ENCODE results near the gene IGSF23. TPM values are rescaled to one million over a fixed set of nuclear protein-coding genes. Genes with fewer than 3 reads are reported as not detected.

IGSF23 gene
- total RNA-seq, 6 experiments from 2014 or later = 4.4 to 15.2 (median 9.0) TPM

DNA sequence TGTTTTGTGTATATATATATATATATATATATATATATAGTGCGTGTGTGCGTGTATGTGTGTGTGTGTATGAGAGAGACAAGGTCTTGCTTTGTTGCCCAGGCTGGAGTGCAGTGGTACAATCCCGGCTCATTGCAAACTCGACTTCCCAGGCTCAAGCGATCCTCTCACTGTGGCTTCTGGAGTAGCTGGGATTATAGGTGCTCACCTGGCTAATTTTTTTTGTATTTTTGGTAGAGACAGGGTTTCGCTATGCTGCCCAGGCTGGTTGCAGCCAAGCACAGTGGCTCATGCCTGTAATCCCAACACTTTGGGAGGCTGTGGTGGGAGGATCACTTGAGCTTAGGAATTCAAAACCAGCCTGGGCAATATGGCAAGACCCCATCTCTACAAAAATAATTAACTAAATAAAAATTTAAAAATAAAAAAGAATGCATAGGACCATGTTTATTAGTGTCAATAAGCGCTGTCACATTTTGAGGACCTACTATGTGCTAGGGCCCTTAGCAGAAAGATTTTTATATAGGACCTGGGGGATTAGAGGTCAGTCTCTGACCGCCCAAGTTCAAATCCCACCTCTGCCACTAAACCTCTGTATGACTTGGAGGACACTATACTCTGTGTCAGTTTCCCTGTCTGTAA, 32.2 kb downstream of the IGSF23 start:
- intact Hi-C loops (cut with DNase I) = no loop called here
- Histone ChIP-seq H3K27ac (peak overlapping the region in 2 of 3 donors; percentile 27 to 40), H3K4me1 (peaks cover 0 to 49% (median 20%) of the 10 kb centered on the region in 4 donors), H3K4me3 (peak overlapping the region in 2 of 3 donors; percentile 16 to 45), H3K9me3 (no peaks in the 10 kb centered on the region), H3K27me3 (no peaks in the 10 kb centered on the region), H3K36me3 (peaks cover 4 to 30% (median 13%) of the 10 kb centered on the region in 4 donors)
- no peak for ATAC-seq
- WGBS (ENCODE audit: insufficient coverage, low coverage, low lambda C conversion rate, missing lambda C conversion rate) = 48% methylated on average over 8 of the region's 8 CpGs
- peak in 2 of 3 donors; percentile 7 for DNase-seq
- no peak for TF ChIP-seq POLR2A (IDR thresholded peaks at IDR 0.05)
- TF ChIP-seq, protein P1, sequence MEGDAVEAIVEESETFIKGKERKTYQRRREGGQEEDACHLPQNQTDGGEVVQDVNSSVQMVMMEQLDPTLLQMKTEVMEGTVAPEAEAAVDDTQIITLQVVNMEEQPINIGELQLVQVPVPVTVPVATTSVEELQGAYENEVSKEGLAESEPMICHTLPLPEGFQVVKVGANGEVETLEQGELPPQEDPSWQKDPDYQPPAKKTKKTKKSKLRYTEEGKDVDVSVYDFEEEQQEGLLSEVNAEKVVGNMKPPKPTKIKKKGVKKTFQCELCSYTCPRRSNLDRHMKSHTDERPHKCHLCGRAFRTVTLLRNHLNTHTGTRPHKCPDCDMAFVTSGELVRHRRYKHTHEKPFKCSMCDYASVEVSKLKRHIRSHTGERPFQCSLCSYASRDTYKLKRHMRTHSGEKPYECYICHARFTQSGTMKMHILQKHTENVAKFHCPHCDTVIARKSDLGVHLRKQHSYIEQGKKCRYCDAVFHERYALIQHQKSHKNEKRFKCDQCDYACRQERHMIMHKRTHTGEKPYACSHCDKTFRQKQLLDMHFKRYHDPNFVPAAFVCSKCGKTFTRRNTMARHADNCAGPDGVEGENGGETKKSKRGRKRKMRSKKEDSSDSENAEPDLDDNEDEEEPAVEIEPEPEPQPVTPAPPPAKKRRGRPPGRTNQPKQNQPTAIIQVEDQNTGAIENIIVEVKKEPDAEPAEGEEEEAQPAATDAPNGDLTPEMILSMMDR (IDR thresholded peaks at IDR 0.05) = no peak

- Histone ChIP-seq H3K4me1 (peaks cover 0 to 44% (median 20%) of the 10 kb centered on the region in 4 donors), H3K36me3 (peaks cover 4 to 35% (median 16%) of the 10 kb centered on the region in 4 donors), H3K4me3 (peak overlapping the region in 1 of 3 donors; percentile 45), H3K27me3 (no peaks in the 10 kb centered on the region), H3K9me3 (no peaks in the 10 kb centered on the region), H3K27ac (peak overlapping the region in 2 of 3 donors; percentile 27 to 40)
- DNase-seq = no peak
- WGBS (ENCODE audit: insufficient coverage, low coverage, low lambda C conversion rate, missing lambda C conversion rate) = 96% methylated on average over 3 of the region's 3 CpGs
- TF ChIP-seq, protein P1 (IDR thresholded peaks at IDR 0.05) = no peak
- no peak for TF ChIP-seq POLR2A (IDR thresholded peaks at IDR 0.05)
- no peak for ATAC-seq
- intact Hi-C loops (cut with DNase I) = no loop called here
Measured at GRCh38 chr19:44646049-44646416, 32.7 kb downstream of the IGSF23 start.

- Histone ChIP-seq H3K36me3 (peaks cover 4 to 44% (median 21%) of the 10 kb centered on the region in 4 donors), H3K27ac (no peak overlapping the region)
Measured at GRCh38 chr19:44647144-44647543, 33.8 kb downstream of the IGSF23 start.

DNA sequence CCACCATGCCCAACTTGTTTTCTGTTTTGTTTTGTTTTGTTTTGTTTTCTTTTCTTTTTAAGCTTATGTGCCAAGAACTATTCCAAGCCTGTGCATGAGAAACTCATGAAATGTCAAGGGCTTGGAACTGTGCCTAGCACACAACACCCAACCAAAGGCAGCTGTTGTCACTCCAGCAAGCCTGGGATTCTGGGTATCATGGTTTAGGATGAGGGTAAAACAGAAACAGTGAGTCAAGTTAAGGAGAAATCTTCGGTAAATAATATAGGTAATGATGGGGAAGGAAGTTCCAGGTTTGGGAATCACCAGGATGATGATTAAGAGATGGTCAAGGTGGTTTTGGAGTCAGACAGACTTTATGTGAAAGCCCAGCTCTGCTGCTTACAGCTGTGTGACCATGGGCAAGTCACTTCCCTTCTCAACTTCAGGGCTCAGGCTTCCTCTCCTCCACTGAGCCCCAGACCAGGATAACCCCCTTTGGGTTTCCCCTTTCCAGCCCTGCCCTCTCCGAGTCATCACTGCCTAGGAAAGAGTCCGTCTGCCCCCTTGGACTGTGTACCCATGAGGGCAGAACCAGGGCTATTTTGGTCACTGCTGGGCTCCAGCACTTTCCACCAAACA, 35.4 kb downstream of the IGSF23 start:
- no peak for TF ChIP-seq POLR2A (IDR thresholded peaks at IDR 0.05)
- TF ChIP-seq, protein P1 (IDR thresholded peaks at IDR 0.05) = no peak
- ATAC-seq (peak; percentile 54 to 77 (median 64)), DNase-seq (peak; percentile 51 to 71 (median 70))
- H3K27me3 ChIP-seq = no peaks in the 10 kb centered on the region
- no peak overlapping the region for H3K4me3 ChIP-seq
- WGBS (ENCODE audit: insufficient coverage, low coverage, low lambda C conversion rate, missing lambda C conversion rate) = 29% methylated on average over 3 of the region's 3 CpGs
- no peaks in the 10 kb centered on the region for H3K9me3 ChIP-seq
- peaks cover 0 to 40% (median 20%) of the 10 kb centered on the region in 4 donors for H3K4me1 ChIP-seq
- intact Hi-C loops (cut with DNase I) = no loop called here
- H3K36me3 ChIP-seq = peaks cover 5 to 60% (median 33%) of the 10 kb centered on the region in 4 donors
- H3K27ac ChIP-seq = peak overlapping the region in 2 of 3 donors; percentile 67 to 79

More at GRCh38 chr19:44647144-44647543, 33.8 kb downstream of the IGSF23 start:
- Histone ChIP-seq H3K4me3 (no peak overlapping the region), H3K4me1 (peaks cover 0 to 44% (median 20%) of the 10 kb centered on the region in 4 donors), H3K27me3 (no peaks in the 10 kb centered on the region), H3K9me3 (no peaks in the 10 kb centered on the region)
- no peak for ATAC-seq
- WGBS (ENCODE audit: insufficient coverage, low coverage, low lambda C conversion rate, missing lambda C conversion rate) = 93% methylated on average over 13 of the region's 31 CpGs
- intact Hi-C loops (cut with DNase I) = no loop called here
- DNase-seq = peak in 2 of 3 donors; percentile 23 to 52
- TF ChIP-seq POLR2A (IDR thresholded peaks at IDR 0.05) = no peak
- TF ChIP-seq, protein P1 (IDR thresholded peaks at IDR 0.05) = no peak
